SK-N-SH (cell line): ENCODE data around the gene SLC25A14. TPM values are rescaled to one million over a fixed set of nuclear protein-coding genes. Genes with fewer than 3 reads are reported as not detected.

ENCODE experiments used
- CTCF ChIA-PET: fragments of 300-600, 350-600 bp; formaldehyde crosslinking; extraction: SDS; loops from one replicate; lab custom pipeline; 2021; lab: Yijun Ruan, JAX
- POLR2A ChIA-PET: fragments of 350-600 bp; sonication (Branson Sonifier 250); formaldehyde crosslinking; extraction: SDS; loops from one replicate; lab custom pipeline; 2020; ENCODE audit warnings: antibody characterized with exemption, inconsistent platforms; lab: Yijun Ruan, JAX
- DNase-seq: peaks from one replicate; pipeline ENCODE4 v3.0.0; 2012
- H2AFZ ChIP-seq: fragments of 200-600 bp; sonication (generic); 2 replicates; pipeline ENCODE4 v1.8.1; 2016; ENCODE audit warnings: antibody characterized with exemption, mild to moderate bottlenecking, low read depth
- H3F3A ChIP-seq: fragments of 200-600 bp; sonication (generic); replicated peaks from 2 replicates; pipeline ENCODE3; 2016; ENCODE audit warnings: antibody characterized with exemption, mild to moderate bottlenecking; ENCODE audit not compliant: insufficient read depth
- H3K27ac ChIP-seq, 2 experiments: fragments of 200-500 bp in 1 of 2; fragments of 200-600 bp in 1 of 2; sonication (Bioruptor generic) in 1 of 2; sonication (generic), shearing (Covaris generic) in 1 of 2; 2 replicates each; pipeline versions ENCODE4 v1.5.1 to v1.6.1; 2014 to 2016; ENCODE audit warnings: low read depth in 2 of 2, inconsistent platforms in 1 of 2, low read length in 1 of 2, mild to moderate bottlenecking in 1 of 2, mixed read lengths in 1 of 2
- H3K27me3 ChIP-seq: fragments of 200-600 bp; sonication (generic), shearing (Covaris generic); 2 replicates; pipeline ENCODE4 v1.6.1; 2016; ENCODE audit warnings: mixed run types; ENCODE audit not compliant: insufficient read depth
- H3K36me3 ChIP-seq, 2 experiments: fragments of 200-500 bp in 1 of 2; fragments of 200-600 bp in 1 of 2; sonication (Bioruptor generic) in 1 of 2; sonication (generic) in 1 of 2; replicated peaks in 1 of 2; 2 replicates each; pipeline versions ENCODE3 to v1.5.1; 2014 to 2016; ENCODE audit warnings: low read length in 1 of 2, mild to moderate bottlenecking in 1 of 2; ENCODE audit not compliant: insufficient read depth in 2 of 2, control insufficient read depth in 1 of 2
- H3K4me1 ChIP-seq, 2 experiments: fragments of 200-500 bp in 1 of 2; fragments of 200-600 bp in 1 of 2; sonication (Bioruptor generic) in 1 of 2; sonication (generic), shearing (Covaris generic) in 1 of 2; 2 replicates each; pipeline versions ENCODE4 v1.5.1 to v1.6.1; 2014 to 2016; ENCODE audit warnings: low read depth in 1 of 2, low read length in 1 of 2, mixed run types in 1 of 2; ENCODE audit not compliant: insufficient read depth in 2 of 2, control insufficient read depth in 1 of 2
- H3K4me2 ChIP-seq: fragments of 200-600 bp; sonication (generic), shearing (Covaris generic); 2 replicates; pipeline ENCODE4 v1.6.1; 2017; ENCODE audit warnings: mixed run types
- H3K4me3 ChIP-seq, 2 experiments: fragments of 200-500 bp in 1 of 2; fragments of 200-600 bp in 1 of 2; sonication (Bioruptor generic) in 1 of 2; sonication (generic), shearing (Covaris generic) in 1 of 2; 2 replicates each; pipeline versions ENCODE4 v1.5.1 to v1.8.1; 2014 to 2016; ENCODE audit warnings: low read depth in 2 of 2, inconsistent platforms in 1 of 2, low read length in 1 of 2, mild to moderate bottlenecking in 1 of 2, mixed read lengths in 1 of 2, moderate library complexity in 1 of 2
- H3K79me2 ChIP-seq: fragments of 200-600 bp; sonication (generic); 2 replicates; pipeline ENCODE4 v1.8.1; 2017; ENCODE audit warnings: mild to moderate bottlenecking; ENCODE audit not compliant: insufficient read depth
- H3K9ac ChIP-seq: fragments of 200-600 bp; sonication (generic); 2 replicates; pipeline ENCODE4 v1.6.1; 2017; ENCODE audit warnings: mixed run types
- H3K9me2 ChIP-seq: fragments of 200-600 bp; sonication (generic); 2 replicates; pipeline ENCODE4 v1.6.1; 2017; ENCODE audit warnings: mixed run types
- H3K9me3 ChIP-seq: fragments of 200-600 bp; sonication (generic); 2 replicates; pipeline ENCODE4 v1.6.1; 2017; ENCODE audit warnings: mixed run types, mild to moderate bottlenecking, moderate library complexity
- H4K20me1 ChIP-seq: fragments of 200-600 bp; sonication (generic); 2 replicates; pipeline ENCODE4 v1.6.1; 2017; ENCODE audit warnings: mild to moderate bottlenecking, mixed run types; ENCODE audit not compliant: insufficient read depth
- CTCF ChIP-seq: fragments of 200-600 bp; sonication (generic); IDR thresholded peaks from 2 replicates; pipeline ENCODE4 v1.6.1; 2017; ENCODE audit warnings: antibody characterized with exemption, mild to moderate bottlenecking, moderate library complexity
- EP300 ChIP-seq, 2 experiments: IDR thresholded peaks; 2 replicates each; pipeline versions ENCODE4 v1.4.0 to v1.6.1; 2012; ENCODE audit warnings: borderline replicate concordance in 1 of 2, low read depth in 1 of 2, low read length in 1 of 2
- EZH2phosphoT487 ChIP-seq: fragments of 200-600 bp; sonication (generic); IDR thresholded peaks from 2 replicates; pipeline ENCODE4 v1.6.1; 2017; ENCODE audit warnings: low read depth, mixed run types, mild to moderate bottlenecking, antibody characterized with exemption, moderate library complexity, borderline replicate concordance
- GABPA ChIP-seq: IDR thresholded peaks from 2 replicates; pipeline ENCODE4 v1.4.0; 2012; ENCODE audit warnings: low read depth, mild to moderate bottlenecking
- GATA2 ChIP-seq: sonication (generic); formaldehyde crosslinking; IDR thresholded peaks from 2 replicates; pipeline ENCODE4 v1.5.0; 2020; ENCODE audit warnings: mild to moderate bottlenecking, missing genetic modification reagents
- MAX ChIP-seq: IDR thresholded peaks from 2 replicates; pipeline ENCODE4 v1.4.0; 2012; ENCODE audit warnings: low read depth
- MEF2A ChIP-seq: IDR thresholded peaks from 2 replicates; pipeline ENCODE4 v1.4.0; 2012; ENCODE audit warnings: low read depth, borderline replicate concordance
- MXI1 ChIP-seq: IDR thresholded peaks from 2 replicates; pipeline ENCODE4 v1.6.1; 2012; ENCODE audit warnings: mild to moderate bottlenecking, low read depth, low read length, improper control_type of control experiment
- NFIC ChIP-seq: IDR thresholded peaks from 2 replicates; pipeline ENCODE4 v1.4.0; 2012; ENCODE audit warnings: borderline replicate concordance
- NRF1 ChIP-seq: IDR thresholded peaks from 2 replicates; pipeline ENCODE4 v1.6.1; 2012; ENCODE audit warnings: low read depth, mild to moderate bottlenecking, low read length
- POLR2AphosphoS5 ChIP-seq: IDR thresholded peaks from 2 replicates; pipeline ENCODE4 v1.6.1; 2012; ENCODE audit warnings: low read depth, low read length
- RAD21 ChIP-seq: IDR thresholded peaks from 2 replicates; pipeline ENCODE4 v1.6.1; 2012; ENCODE audit warnings: mild to moderate bottlenecking, low read length
- RCOR1 ChIP-seq: fragments of 150-350 bp; IDR thresholded peaks from 2 replicates; pipeline ENCODE4 v1.6.1; 2017; ENCODE audit warnings: antibody characterized with exemption, low read length
- RFX5 ChIP-seq: IDR thresholded peaks from 2 replicates; pipeline ENCODE4 v1.6.1; 2012; ENCODE audit warnings: mild to moderate bottlenecking, improper control_type of control experiment, low read length
- RXRA ChIP-seq: IDR thresholded peaks from 2 replicates; pipeline ENCODE4 v1.4.0; 2012; ENCODE audit warnings: low read depth, mild to moderate bottlenecking, borderline replicate concordance
- SIN3A ChIP-seq: IDR thresholded peaks from 2 replicates; pipeline ENCODE4 v1.6.1; 2012; ENCODE audit warnings: low read depth, mild to moderate bottlenecking, low read length, moderate library complexity, borderline replicate concordance
- SMC3 ChIP-seq: IDR thresholded peaks from 2 replicates; pipeline ENCODE4 v1.6.1; 2012; ENCODE audit warnings: low read depth, low read length, improper control_type of control experiment
- TAF1 ChIP-seq: IDR thresholded peaks from 2 replicates; pipeline ENCODE4 v1.6.1; 2012; ENCODE audit warnings: low read depth, mild to moderate bottlenecking, low read length, moderate library complexity, borderline replicate concordance
- USF1 ChIP-seq: IDR thresholded peaks from 2 replicates; pipeline ENCODE4 v1.4.0; 2012; ENCODE audit warnings: low read depth, borderline replicate concordance
- USF2 ChIP-seq: fragments of 150-350 bp; IDR thresholded peaks from 2 replicates; pipeline ENCODE4 v1.6.1; 2017; ENCODE audit warnings: antibody characterized with exemption, low read length, low read depth, borderline replicate concordance
- WGBS: methylation state at CpG from one replicate; pipeline ENCODE4 v1.1.6; 2017; ENCODE audit warnings: low lambda C conversion rate; 5-methylcytosine and 5-hydroxymethylcytosine counted together
- polyA plus RNA-seq, 3 experiments: library from polyadenylated mRNA; depleted of rRNA; stranded (reverse); fragments of >200 nt; gene quantifications; 2 replicates each; pipeline ENCODE4 v1.2.3, GENCODE V29; 2012

The SLC25A14 gene
- polyA plus RNA-seq, 1 of the 3 experiments (the other 2 are of a cell fraction): 14.0 TPM

GRCh38 chrX:130330146-130330545 lies 9.6 kb upstream of the SLC25A14 start (continued):
- TF ChIP-seq NFIC: no peak
- TF ChIP-seq, all 33 proteins: peak for 0

GRCh38 chrX:130330706-130331105 lies 9.0 kb upstream of the SLC25A14 start:
- Histone ChIP-seq H3K27ac (no peak overlapping the region), H3K9me2 (no peaks in the 10 kb centered on the region), H3K9me3 (no peaks in the 10 kb centered on the region), H4K20me1 (no peaks in the 10 kb centered on the region), H2AFZ (no peak overlapping the region), H3K79me2 (no peaks in the 10 kb centered on the region), H3F3A (no peaks in the 10 kb centered on the region), H3K9ac (no peak overlapping the region), H3K4me2 (no peak overlapping the region), H3K4me3 (no peak overlapping the region), H3K4me1 (no peaks in the 10 kb centered on the region; a peak in 1 of 4 replicates), H3K36me3 (no peaks in the 10 kb centered on the region), H3K27me3 (peaks cover 10% of the 10 kb centered on the region; the same call in 1 of the 2 replicates)
- TF ChIP-seq MXI1 (peak; percentile 69; the same call in 1 of the 2 replicates), USF1 (no peak), TAF1 (no peak), SIN3A (no peak), CTCF (peak; percentile 68), RXRA (no peak), EZH2phosphoT487 (no peak), GATA2 (CRISPR knock-in tag) (no peak), SMC3 (peak; percentile 50; the same call in 1 of the 2 replicates), POLR2AphosphoS5 (no peak), MEF2A (no peak), USF2 (no peak), EP300 (IDR thresholded peaks at IDR 0.05; ENCODE audit: borderline replicate concordance in 1 of 2, low read depth in 1 of 2, low read length in 1 of 2) (no peak), MAX (peak; percentile 70), RAD21 (peak; percentile 72), RCOR1 (no peak), NRF1 (no peak), RFX5 (no peak), GABPA (no peak)
- POLR2A ChIA-PET: no interaction called here
- 8% methylated on average over 10 of the region's 10 CpGs for WGBS
- peak; percentile 63 for DNase-seq
- CTCF ChIA-PET: interaction anchor here (0.7 to 2.7 kb wide), 15 partner anchors 7 to 586 kb away, joined by 3 to 14 read pairs (median 5); partner anchors contain the start of gene SLC25A14
